Lung (tissue), 12 donors: ENCODE measurements around the gene RSPO1. TPM values are rescaled to one million over a fixed set of nuclear protein-coding genes. Genes with fewer than 3 reads are reported as not detected.

Source experiments
- ATAC-seq: fragments of 200-7000 bp; cut with Tn5 transposase; one replicate; pipeline ENCODE4 v1.9.1; 2020; ENCODE audit warnings: moderate number of reproducible peaks; ENCODE audit not compliant: insufficient read depth, low FRiP score
- DNase-seq, 3 donors: peaks; one replicate each; pipeline ENCODE4 v3.0.0-alpha.2; 2013 to 2017
- H3K27ac ChIP-seq, 2 donors: one replicate each; pipeline ENCODE4 v1.5.1; 2013; ENCODE audit warnings: mild to moderate bottlenecking in 2 of 2, moderate library complexity in 2 of 2, control low read depth in 1 of 2, inconsistent platforms in 1 of 2, low read depth in 1 of 2, low read length in 1 of 2
- H3K27me3 ChIP-seq, 3 donors: one replicate each; pipeline ENCODE4 v1.5.1; 2013; ENCODE audit warnings: low read length in 2 of 3; ENCODE audit not compliant: control insufficient read depth in 3 of 3, insufficient read depth in 3 of 3
- H3K36me3 ChIP-seq, 4 donors: one replicate each; pipeline ENCODE4 v1.5.1; 2013; ENCODE audit warnings: low read length in 4 of 4, mild to moderate bottlenecking in 1 of 4, moderate library complexity in 1 of 4; ENCODE audit not compliant: control insufficient read depth in 4 of 4, insufficient read depth in 4 of 4
- H3K4me1 ChIP-seq, 5 donors: one replicate each; pipeline ENCODE4 v1.5.1; 2013; ENCODE audit warnings: low read length in 5 of 5, mild to moderate bottlenecking in 2 of 5, moderate library complexity in 1 of 5; ENCODE audit not compliant: control insufficient read depth in 5 of 5, insufficient read depth in 5 of 5
- H3K4me3 ChIP-seq: one replicate; pipeline ENCODE4 v1.5.1; 2013; ENCODE audit warnings: mild to moderate bottlenecking, control low read depth, moderate library complexity
- H3K9ac ChIP-seq, 2 donors: one replicate each; pipeline ENCODE4 v1.5.1; 2013; ENCODE audit warnings: low read length in 2 of 2, control low read depth in 1 of 2; ENCODE audit not compliant: insufficient read depth in 1 of 2
- H3K9me3 ChIP-seq, 4 donors: one replicate each; pipeline ENCODE4 v1.5.1; 2013; ENCODE audit warnings: low read length in 3 of 4, mild to moderate bottlenecking in 1 of 4, moderate library complexity in 1 of 4; ENCODE audit not compliant: control insufficient read depth in 4 of 4, insufficient read depth in 3 of 4
- WGBS, 2 donors: extraction: QIAGEN DNeasy Blood & Tissue Kit; methylation state at CpG; one replicate each; pipeline ENCODE4 v1.1.7; 2013; 5-methylcytosine and 5-hydroxymethylcytosine counted together
- polyA plus RNA-seq, 2 donors: library from polyadenylated mRNA; stranded (reverse); fragments of 200-250 nt; gene quantifications; one replicate each; pipeline ENCODE4 v1.2.1, GENCODE V29; 2013
- total RNA-seq, 2 donors: library from RNA; depleted of rRNA in 1 of 2; stranded (reverse); fragments of >200 nt in 1 of 2; gene quantifications; one replicate each; pipeline ENCODE4 v1.2.1, GENCODE V29; 2014 to 2021
- TF ChIP-seq, protein P1 (sequence below): IDR thresholded peaks from 2 replicates; pipeline ENCODE4 v1.5.1; 2012; ENCODE audit warnings: mild to moderate bottlenecking; ENCODE audit errors: control extremely low read depth, extremely low read depth
- donor health status: control.
- donor health status: control.
- donor health status: Bipolar disorder and iron deficiency.
- donor health status: healthy.
- donor health status: DM: yes; HTN: yes; CAD: no.

RSPO1 gene
- total and polyA plus RNA-seq, 4 donors: 0.43 to 1.7 (median 1.2) TPM

- Histone ChIP-seq H3K4me3 (no peak overlapping the region), H3K36me3 (no peaks in the 10 kb centered on the region), H3K9me3 (no peaks in the 10 kb centered on the region), H3K9ac (no peak overlapping the region), H3K27ac (no peak overlapping the region), H3K27me3 (peaks cover 5 to 62% (median 46%) of the 10 kb centered on the region in 3 donors), H3K4me1 (peaks cover 0 to 25% (median 4%) of the 10 kb centered on the region in 5 donors)
- DNase-seq (peak; percentile 53 to 70 (median 63)), ATAC-seq (no peak)
- TF ChIP-seq, protein P1, sequence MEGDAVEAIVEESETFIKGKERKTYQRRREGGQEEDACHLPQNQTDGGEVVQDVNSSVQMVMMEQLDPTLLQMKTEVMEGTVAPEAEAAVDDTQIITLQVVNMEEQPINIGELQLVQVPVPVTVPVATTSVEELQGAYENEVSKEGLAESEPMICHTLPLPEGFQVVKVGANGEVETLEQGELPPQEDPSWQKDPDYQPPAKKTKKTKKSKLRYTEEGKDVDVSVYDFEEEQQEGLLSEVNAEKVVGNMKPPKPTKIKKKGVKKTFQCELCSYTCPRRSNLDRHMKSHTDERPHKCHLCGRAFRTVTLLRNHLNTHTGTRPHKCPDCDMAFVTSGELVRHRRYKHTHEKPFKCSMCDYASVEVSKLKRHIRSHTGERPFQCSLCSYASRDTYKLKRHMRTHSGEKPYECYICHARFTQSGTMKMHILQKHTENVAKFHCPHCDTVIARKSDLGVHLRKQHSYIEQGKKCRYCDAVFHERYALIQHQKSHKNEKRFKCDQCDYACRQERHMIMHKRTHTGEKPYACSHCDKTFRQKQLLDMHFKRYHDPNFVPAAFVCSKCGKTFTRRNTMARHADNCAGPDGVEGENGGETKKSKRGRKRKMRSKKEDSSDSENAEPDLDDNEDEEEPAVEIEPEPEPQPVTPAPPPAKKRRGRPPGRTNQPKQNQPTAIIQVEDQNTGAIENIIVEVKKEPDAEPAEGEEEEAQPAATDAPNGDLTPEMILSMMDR: no peak
- 26 to 38% methylated on average over 5 of the region's 5 CpGs for WGBS, 2 donors
Measured at GRCh38 chr1:37631036-37631435, 3.7 kb downstream of the RSPO1 start.

GRCh38 chr1:37630426-37631028 is 4.2 kb downstream of the RSPO1 start:
- Histone ChIP-seq H3K4me1 (peaks cover 0 to 20% (median 4%) of the 10 kb centered on the region in 5 donors), H3K27me3 (peaks cover 5 to 59% (median 44%) of the 10 kb centered on the region in 3 donors), H3K9me3 (no peaks in the 10 kb centered on the region), H3K27ac (no peak overlapping the region), H3K36me3 (no peaks in the 10 kb centered on the region), H3K4me3 (no peak overlapping the region), H3K9ac (no peak overlapping the region)
- no peak for ATAC-seq
- DNase-seq: no peak
- TF ChIP-seq, protein P1: no peak
- 30 to 37% methylated on average over 15 of the region's 15 CpGs for WGBS, 2 donors

DNA sequence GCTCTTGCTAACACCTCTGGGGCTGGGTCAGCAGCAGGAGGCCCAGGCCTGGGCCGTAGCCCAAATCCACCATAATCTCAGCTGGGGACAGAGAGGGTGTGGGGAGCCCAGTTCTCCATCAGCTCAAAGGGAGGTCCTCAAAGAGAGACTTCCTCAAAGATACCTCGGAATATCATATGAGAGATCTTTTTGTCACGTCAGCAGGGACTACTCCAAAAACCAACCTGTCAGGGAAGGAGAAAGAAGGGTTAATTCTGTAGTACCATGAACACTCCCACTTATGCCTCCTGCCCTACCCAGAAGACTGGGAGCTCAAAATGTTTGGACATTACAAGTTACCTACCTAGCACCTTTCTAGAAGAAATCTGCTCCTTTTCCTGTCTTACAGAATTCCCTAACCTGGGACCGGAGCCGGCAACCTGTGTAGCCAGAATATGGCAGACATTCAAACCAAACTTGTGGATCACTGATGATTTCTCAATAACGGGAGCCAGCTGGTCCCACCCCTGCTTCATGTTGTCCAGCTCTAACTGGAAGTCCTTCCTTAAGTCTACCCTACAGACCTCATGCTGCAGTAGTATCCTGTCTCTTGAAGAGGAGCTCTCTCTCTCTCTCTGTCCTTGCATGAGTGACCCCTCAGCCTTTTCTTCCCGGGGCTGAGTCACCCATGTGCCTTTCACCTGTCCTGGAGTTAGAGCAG is 4.8 kb downstream of the RSPO1 start:
- no peak overlapping the region for H3K27ac ChIP-seq
- TF ChIP-seq, protein P1: no peak
- DNase-seq: no peak
- H3K4me1 ChIP-seq: peaks cover 0 to 14% (median 4%) of the 10 kb centered on the region in 5 donors
- no peak for ATAC-seq
- H3K27me3 ChIP-seq: peaks cover 5 to 52% (median 41%) of the 10 kb centered on the region in 3 donors
- WGBS, 2 donors: 44 to 57% methylated on average over 7 of the region's 7 CpGs
- H3K9ac ChIP-seq: no peak overlapping the region
- no peaks in the 10 kb centered on the region for H3K36me3 ChIP-seq
- H3K4me3 ChIP-seq: no peak overlapping the region
- H3K9me3 ChIP-seq: no peaks in the 10 kb centered on the region
